HFF-Myc (cell line): ENCODE results near the gene ZNF630.
A peak's percentile ranks its signal among the peaks of the same experiment; 100 is the strongest.
"Not testable (repeated sequence)": the region's sequence is repeated elsewhere in the genome, so short reads cannot be mapped to it uniquely, and the experiment has no call there.

Experiments
- DNase-seq: peaks from one replicate; pipeline ENCODE4 v3.0.0-alpha.2; 2011; ENCODE audit warnings: low read depth; ENCODE audit errors: extremely low read depth
- H3K4me3 ChIP-seq: replicated peaks from 2 replicates; pipeline ENCODE4 v1.5.1; 2011; ENCODE audit warnings: low read depth, mild to moderate bottlenecking, control low read depth, low read length
- TF ChIP-seq, protein P1 (sequence below): IDR thresholded peaks from 2 replicates; pipeline ENCODE4 v1.5.1; 2012; ENCODE audit warnings: mild to moderate bottlenecking, low read depth, low read length, control low read depth; ENCODE audit errors: missing control alignments

ZNF630 gene

DNA sequence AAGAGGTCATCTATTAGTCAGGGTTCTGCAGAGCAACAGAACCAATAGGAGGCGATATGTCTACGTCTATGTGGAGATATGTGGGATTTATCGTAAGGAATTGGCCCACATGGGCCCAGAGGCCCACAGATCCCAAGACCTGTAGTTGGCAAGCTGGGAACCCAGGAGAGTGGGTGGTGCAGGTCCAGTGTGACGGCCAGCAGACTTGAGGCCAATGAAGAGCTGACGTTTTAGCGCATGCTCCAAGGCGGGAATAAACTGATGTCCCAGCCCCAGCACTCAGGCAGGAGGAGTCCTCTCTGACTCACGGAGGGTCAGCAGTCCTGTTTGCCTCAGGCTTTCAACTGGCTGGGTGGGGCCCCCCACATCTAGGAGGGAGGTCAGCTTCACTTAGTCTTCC, 43.3 kb downstream of the ZNF630 start:
- TF ChIP-seq, protein P1, sequence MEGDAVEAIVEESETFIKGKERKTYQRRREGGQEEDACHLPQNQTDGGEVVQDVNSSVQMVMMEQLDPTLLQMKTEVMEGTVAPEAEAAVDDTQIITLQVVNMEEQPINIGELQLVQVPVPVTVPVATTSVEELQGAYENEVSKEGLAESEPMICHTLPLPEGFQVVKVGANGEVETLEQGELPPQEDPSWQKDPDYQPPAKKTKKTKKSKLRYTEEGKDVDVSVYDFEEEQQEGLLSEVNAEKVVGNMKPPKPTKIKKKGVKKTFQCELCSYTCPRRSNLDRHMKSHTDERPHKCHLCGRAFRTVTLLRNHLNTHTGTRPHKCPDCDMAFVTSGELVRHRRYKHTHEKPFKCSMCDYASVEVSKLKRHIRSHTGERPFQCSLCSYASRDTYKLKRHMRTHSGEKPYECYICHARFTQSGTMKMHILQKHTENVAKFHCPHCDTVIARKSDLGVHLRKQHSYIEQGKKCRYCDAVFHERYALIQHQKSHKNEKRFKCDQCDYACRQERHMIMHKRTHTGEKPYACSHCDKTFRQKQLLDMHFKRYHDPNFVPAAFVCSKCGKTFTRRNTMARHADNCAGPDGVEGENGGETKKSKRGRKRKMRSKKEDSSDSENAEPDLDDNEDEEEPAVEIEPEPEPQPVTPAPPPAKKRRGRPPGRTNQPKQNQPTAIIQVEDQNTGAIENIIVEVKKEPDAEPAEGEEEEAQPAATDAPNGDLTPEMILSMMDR = no peak
- no peak overlapping the region for H3K4me3 ChIP-seq
- DNase-seq = no peak

DNA sequence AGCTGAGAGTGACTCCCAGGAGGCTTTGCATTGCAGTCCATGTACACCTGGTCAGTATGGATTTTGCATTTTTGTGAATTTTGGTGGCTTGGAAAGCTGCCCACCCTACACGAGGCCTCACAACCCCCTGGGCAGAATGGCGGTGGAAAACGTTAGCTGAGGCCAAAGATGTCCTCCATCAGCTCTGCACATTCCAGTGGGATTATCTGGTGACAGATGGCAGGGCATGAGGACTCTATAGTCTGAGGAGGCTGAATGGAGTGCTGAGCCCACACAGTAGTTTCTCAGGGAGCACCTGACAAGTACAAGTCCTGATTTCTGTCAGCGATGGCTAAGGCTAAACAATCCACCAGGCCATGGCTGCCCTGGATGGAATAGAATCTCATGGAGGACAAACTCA, 43.9 kb downstream of the ZNF630 start:
- not testable (repeated sequence) for H3K4me3 ChIP-seq, DNase-seq

DNA sequence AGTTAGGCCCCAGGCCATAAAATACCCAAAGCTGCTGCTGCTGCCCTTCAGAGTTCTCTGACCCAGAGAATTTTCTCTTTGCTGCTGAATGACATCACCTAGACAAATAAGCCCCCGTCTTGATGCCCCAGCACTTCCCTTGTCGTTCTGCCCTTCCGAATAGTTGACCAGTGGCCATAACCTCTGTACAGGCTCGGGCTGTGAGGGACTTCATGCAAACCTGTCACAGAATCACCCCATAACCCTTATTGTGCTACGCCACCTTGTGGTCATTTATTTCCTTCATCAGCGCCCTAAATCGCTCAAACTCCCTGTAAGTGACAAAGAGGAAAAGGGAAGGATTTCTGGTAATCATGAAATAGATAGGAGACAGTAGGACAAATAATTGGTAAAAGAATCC, 45.9 kb downstream of the ZNF630 start:
- peak; percentile 26 for DNase-seq
- H3K4me3 ChIP-seq = no peak overlapping the region
- TF ChIP-seq, protein P1 = peak; percentile 45

DNA sequence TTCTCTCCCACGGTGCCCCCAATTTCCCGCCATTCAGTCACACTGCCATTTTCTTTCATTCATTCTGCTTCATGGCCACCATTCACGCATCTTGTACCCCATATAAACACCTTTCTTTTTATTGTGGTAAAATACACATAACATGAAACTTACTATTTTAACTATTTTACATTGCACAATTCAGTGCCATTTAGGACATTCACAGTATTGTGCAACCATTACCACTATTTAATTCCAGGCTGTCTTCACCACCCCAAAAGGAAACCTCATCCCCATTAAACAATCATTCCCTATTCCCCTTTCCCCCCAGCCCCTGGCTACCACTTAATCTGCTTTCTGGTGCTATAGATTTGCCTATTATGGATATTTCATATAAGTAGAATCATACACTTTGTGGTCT, 48.7 kb downstream of the ZNF630 start:
- no peak for DNase-seq
- TF ChIP-seq, protein P1 = no peak
- H3K4me3 ChIP-seq = no peak overlapping the region

DNA sequence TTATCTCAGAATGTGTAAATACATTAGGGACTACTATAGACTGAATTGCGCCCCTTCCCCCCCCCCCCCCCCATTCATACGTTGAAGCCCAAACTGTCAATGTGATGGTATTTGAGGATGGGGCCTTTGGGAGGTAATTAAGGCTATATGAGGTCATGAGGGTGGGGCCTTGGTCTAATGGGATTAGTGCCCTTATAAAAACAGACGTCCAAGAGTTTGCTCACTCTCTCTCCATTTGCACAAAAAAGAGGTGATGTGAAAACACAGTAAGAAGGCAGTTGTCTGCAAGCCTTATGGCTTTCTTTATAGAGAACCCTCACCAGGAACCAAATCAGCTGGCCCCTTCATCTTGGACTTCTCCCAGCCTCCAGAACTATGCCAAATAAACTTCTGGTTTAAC, 49.3 kb downstream of the ZNF630 start:
- DNase-seq = no peak
- no peak overlapping the region; the same call in 1 of the 2 replicates for H3K4me3 ChIP-seq
- TF ChIP-seq, protein P1 = no peak

DNA sequence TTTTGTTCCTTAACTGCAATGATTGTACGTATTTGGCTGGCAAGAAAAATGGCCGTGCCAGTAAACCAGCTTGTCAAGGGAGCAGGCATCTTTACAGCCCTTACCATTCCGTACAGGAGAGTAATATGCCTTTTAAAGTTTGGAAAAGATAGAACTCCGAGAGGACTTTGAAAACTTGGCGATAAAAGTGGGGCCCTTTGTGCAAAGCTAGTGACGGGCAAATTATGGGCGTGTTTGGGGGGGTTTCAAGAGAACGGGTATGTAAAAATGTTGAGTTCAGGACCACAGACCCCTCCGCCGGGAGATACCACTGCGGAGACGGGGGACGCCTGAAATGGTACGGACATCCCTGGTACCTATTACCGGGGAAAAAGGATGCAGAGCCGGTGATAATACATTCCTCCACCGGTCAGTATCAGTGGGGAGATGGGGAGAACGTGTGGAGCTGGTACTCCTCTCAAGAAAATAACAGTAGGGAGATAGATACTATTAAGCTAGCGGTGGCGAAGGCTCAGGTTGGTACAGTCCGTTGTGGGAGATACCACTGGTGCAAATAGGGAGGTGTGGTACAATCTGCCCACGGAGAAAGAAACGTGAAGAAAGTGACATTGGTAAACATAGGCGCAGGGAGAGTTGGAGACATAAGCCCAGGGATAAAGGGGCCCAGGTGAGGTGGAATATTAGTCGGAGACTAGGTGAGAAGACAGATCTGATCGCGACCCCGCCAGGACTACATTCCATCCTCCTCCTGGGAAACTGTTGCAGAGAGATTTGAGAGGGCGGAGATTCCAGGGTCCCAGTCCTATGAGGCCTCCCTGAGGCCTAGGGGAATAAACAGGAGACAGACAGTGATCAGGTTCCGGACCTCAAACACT, 50.2 kb downstream of the ZNF630 start:
- TF ChIP-seq, protein P1 = no peak
- DNase-seq = peak; percentile 65
- peak overlapping the region; percentile 51 for H3K4me3 ChIP-seq

DNA sequence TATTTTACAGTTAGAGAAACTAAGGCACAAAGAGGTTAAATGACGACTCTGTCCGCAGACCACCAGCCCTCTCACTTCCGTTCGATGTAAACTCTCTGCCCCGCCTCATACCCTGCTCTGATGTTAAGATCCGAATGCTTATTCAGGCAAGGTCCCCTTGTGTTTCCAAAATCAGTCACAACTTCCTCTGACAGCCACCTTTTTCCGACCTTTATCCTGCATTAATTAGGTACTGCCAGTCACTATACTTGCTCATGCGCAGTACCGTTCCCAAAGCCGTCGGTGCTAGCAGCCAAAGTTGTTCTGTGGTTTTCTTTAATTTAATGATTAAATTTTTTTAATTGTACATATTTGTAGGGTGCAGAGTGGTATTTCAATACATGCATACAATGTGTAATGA, 51.0 kb downstream of the ZNF630 start:
- not testable (repeated sequence) for DNase-seq, H3K4me3 ChIP-seq

DNA sequence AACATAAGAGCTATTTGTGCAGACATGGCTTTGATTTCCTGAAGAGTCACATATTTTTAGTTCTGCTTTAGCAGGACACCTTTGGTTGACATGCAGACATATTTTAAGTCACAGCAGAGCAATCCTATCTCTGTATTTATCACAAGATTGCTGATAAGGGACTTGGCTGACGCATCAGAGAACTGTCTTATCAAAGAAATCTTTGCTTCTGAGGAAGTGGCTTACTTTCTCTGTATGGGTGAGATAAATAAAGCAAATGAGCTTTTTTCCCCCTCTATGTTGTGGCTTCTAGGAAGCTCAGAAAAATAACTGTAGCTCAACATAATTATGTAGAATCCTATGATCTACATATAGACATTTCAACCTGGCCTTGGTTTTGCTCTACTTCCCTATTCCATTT, 51.5 kb downstream of the ZNF630 start:
- not testable (repeated sequence) for DNase-seq

DNA sequence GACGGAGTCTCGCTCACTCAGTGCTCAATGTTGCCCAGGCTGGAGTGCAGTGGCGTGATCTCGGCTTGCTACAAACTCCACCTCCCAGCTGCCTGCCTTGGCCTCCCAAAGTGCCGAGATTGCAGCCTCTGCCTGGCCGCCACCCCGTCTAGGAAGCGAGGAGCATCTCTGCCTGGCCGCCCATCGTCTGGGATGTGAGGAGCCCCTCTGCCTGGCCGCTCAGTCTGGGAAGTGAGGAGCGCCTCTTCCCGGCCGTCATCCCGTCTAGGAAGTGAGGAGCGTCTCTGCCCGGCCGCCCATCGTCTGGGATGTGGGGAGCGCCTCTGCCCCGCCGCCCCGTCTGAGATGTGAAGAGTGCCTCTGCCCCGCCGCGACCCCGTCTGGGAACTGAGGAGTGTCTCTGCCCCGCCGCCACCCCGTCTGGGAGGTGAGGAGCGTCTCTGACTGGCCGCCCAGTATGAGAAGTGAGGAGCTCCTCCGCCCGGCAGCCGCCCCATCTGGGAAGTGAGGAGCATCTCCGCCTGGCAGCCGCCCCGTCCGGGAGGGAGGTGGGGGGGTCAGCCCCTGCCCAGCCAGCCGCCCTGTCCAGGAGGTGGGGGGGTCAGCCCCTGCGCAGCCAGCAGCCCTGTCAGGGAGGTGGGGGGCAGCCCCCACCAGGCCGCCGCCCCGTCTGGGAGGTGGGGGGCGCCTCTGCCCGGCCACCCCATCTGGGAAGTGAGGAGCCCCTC, 54.7 kb downstream of the ZNF630 start:
- DNase-seq, H3K4me3 ChIP-seq: not testable (repeated sequence)

More for the DNA sequence above, 51.5 kb downstream of the ZNF630 start:
- not testable (repeated sequence) for H3K4me3 ChIP-seq

DNA sequence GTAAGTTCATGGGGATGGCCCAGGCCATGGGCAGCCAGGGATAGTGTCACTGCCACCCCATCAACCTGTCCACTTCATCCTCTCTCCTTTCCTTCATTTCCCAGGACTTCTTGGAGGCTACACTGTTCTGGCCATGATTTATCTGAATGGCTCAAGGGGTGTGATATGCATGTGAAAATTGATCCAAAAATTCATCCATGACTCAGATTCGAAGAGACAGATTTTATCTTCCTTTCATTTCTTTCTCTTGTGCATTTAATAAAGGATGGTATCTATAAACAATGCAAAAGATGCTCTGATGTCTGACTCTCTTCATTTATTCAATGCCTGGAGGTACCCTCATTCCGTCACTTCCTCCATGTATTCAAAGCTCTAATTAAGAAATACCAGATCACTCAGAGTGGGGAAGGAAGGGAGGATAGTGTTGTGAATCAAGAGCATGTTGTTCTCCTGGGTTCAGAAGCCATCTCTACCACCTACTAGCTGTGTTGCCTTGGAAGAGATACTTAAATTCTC, 61.9 kb downstream of the ZNF630 start:
- DNase-seq = not testable (repeated sequence)

More for the DNA sequence above, 61.9 kb downstream of the ZNF630 start:
- not testable (repeated sequence) for H3K4me3 ChIP-seq
